Measurements from ENCODE around the gene LDB3.

The LDB3 gene

GRCh38 chr10:86665218-86665607 lies 3.1 kb upstream of the LDB3 start:
- DNase-seq = no peak

GRCh38 chr10:86665868-86666267 lies 2.4 kb upstream of the LDB3 start:
- no peak for DNase-seq

GRCh38 chr10:86666538-86666937 lies 1.8 kb upstream of the LDB3 start:
- DNase-seq = no peak

- DNase-seq = no peak
Measured at GRCh38 chr10:86667421-86668181, 710 bp upstream of the LDB3 start.

GRCh38 chr10:86670290-86670811 lies 2.0 kb downstream of the LDB3 start:
- DNase-seq = no peak

- no peak for DNase-seq
Measured at GRCh38 chr10:86670876-86671275, 2.6 kb downstream of the LDB3 start.

GRCh38 chr10:86671419-86671818 lies 3.1 kb downstream of the LDB3 start:
- DNase-seq = no peak

GRCh38 chr10:86671985-86672710 lies 3.8 kb downstream of the LDB3 start:
- no peak for DNase-seq

- DNase-seq = no peak
Measured at GRCh38 chr10:86673216-86673826, 5.0 kb downstream of the LDB3 start.

- no peak for DNase-seq
Measured at GRCh38 chr10:86673827-86674581, 5.7 kb downstream of the LDB3 start.

GRCh38 chr10:86674912-86675311 lies 6.6 kb downstream of the LDB3 start:
- no peak for DNase-seq

GRCh38 chr10:86677374-86677773 lies 9.1 kb downstream of the LDB3 start:
- no peak for DNase-seq

GRCh38 chr10:86678999-86679792 lies 10.9 kb downstream of the LDB3 start:
- no peak for DNase-seq

- no peak for DNase-seq
Measured at GRCh38 chr10:86681047-86681446, 12.7 kb downstream of the LDB3 start.

- no peak for DNase-seq
Measured at GRCh38 chr10:86681722-86682386, 13.5 kb downstream of the LDB3 start.

GRCh38 chr10:86682675-86683074 lies 14.4 kb downstream of the LDB3 start:
- no peak for DNase-seq

- no peak for DNase-seq
Measured at GRCh38 chr10:86684331-86685097, 16.2 kb downstream of the LDB3 start.

- no peak for DNase-seq
Measured at GRCh38 chr10:86685416-86685815, 17.1 kb downstream of the LDB3 start.

GRCh38 chr10:86685893-86686632 lies 17.8 kb downstream of the LDB3 start:
- no peak for DNase-seq

GRCh38 chr10:86686972-86687371 lies 18.7 kb downstream of the LDB3 start:
- DNase-seq = no peak

All from cortex of kidney (tissue), 1 donor.